ENCODE results near the gene PDE3B. TPM values are rescaled to one million over a fixed set of nuclear protein-coding genes. Genes with fewer than 3 reads are reported as not detected.
A peak's percentile ranks its signal among the peaks of the same experiment; 100 is the strongest.

PDE3B gene
- total and polyA plus RNA-seq, 11 donors: 2.4 to 17.0 (median 10.0) TPM

GRCh38 chr11:14902650-14903350 is 259.2 kb downstream of the PDE3B start:
- intact Hi-C loops (cut with DNase I): loop anchor here in 3 of 10 donors (10.0 kb wide), 3 partner anchors 108 to 598 kb away; partner anchors contain the start of gene PDE3B (in 2 of the 3)
- ATAC-seq: no peak
- Histone ChIP-seq H3K9me3 (no peaks in the 10 kb centered on the region), H3K27me3 (no peaks in the 10 kb centered on the region), H3K4me1 (peaks cover 0 to 20% (median 8%) of the 10 kb centered on the region in 12 donors), H3K36me3 (no peaks in the 10 kb centered on the region), H3K4me3 (no peak overlapping the region), H3K27ac (no peak overlapping the region)
- WGBS, 4 donors: 40 to 43% (median 41%) methylated on average over 1 of the region's 1 CpG
- TF ChIP-seq CTCF (IDR thresholded peaks at IDR 0.05) (no peak), POLR2A (IDR thresholded peaks at IDR 0.05) (no peak)
- DNase-seq: no peak

DNA sequence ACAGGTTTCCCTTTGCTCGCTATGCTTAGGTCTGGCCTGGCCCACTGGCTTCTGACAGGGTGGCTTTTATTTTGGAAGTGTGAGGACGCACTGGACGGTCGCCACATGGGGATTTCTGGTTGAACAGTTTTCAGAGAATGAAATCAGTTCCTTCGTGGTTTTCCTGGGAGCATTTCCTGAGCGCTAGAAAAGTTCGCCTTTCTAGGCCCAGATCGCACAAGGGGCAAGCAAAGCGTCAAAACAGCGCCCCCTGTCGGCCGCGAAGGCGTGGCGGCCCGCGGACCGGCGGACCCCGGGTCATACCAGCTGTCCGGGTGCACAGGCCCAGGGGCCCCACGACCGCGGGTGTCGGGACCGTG is 261.1 kb downstream of the PDE3B start:
- WGBS, 4 donors: 6 to 8% (median 7%) methylated on average over 12 to 26 of the region's 26 CpGs
- DNase-seq (peak; percentile 82 to 94 (median 86)), ATAC-seq (peak; percentile 67 to 87 (median 83))
- intact Hi-C loops (cut with DNase I): loop anchor here (1.0 to 10.0 kb wide), 12 partner anchors 110 to 600 kb away; partner anchors contain the start of genes PDE3B (in 3 of the 10) and PSMA1 (in 1 of the 10)
- H3K9me3 ChIP-seq: no peaks in the 10 kb centered on the region
- no peaks in the 10 kb centered on the region for H3K27me3 ChIP-seq
- no peaks in the 10 kb centered on the region for H3K36me3 ChIP-seq
- no peak for TF ChIP-seq POLR2A (IDR thresholded peaks at IDR 0.05)
- peak; percentile 87 to 98 (median 93) for TF ChIP-seq CTCF (IDR thresholded peaks at IDR 0.05)
- H3K27ac ChIP-seq: peak overlapping the region in 6 of 12 donors; percentile 4 to 52 (median 14)
- H3K4me1 ChIP-seq: peaks cover 0 to 24% (median 8%) of the 10 kb centered on the region in 12 donors
- H3K4me3 ChIP-seq: peak overlapping the region; percentile 6 to 66 (median 60)

- peak; percentile 40 to 86 (median 76) for ATAC-seq
- peak overlapping the region; percentile 6 to 66 (median 60) for H3K4me3 ChIP-seq
- intact Hi-C loops (cut with DNase I): loop anchor here (1.0 to 10.0 kb wide), 14 partner anchors 41 to 601 kb away; partner anchors contain the start of genes PDE3B (in 3 of the 10) and PSMA1 (in 1 of the 10)
- H3K9me3 ChIP-seq: no peaks in the 10 kb centered on the region
- H3K27me3 ChIP-seq: no peaks in the 10 kb centered on the region
- DNase-seq: peak; percentile 44 to 69 (median 59)
- peak overlapping the region in 6 of 12 donors; percentile 4 to 52 (median 14) for H3K27ac ChIP-seq
- peaks cover 0 to 24% (median 8%) of the 10 kb centered on the region in 12 donors for H3K4me1 ChIP-seq
- H3K36me3 ChIP-seq: no peaks in the 10 kb centered on the region
- 2 to 9% (median 6%) methylated on average over 38 to 58 of the region's 58 CpGs for WGBS, 4 donors
- TF ChIP-seq CTCF (IDR thresholded peaks at IDR 0.05) (peak in 9 of 12 donors; percentile 1 to 43 (median 30)), POLR2A (IDR thresholded peaks at IDR 0.05) (no peak)
Observed at GRCh38 chr11:14905104-14906033, 261.8 kb downstream of the PDE3B start.

Measured in heart left ventricle (tissue), 16 donors.